HepG2 (cell line): ENCODE measurements around the gene CLNS1A. TPM values are rescaled to one million over a fixed set of nuclear protein-coding genes. Genes with fewer than 3 reads are reported as not detected.
A peak's percentile ranks its signal among the peaks of the same experiment; 100 is the strongest.

Experiments
- CREB1 ChIP-seq, 2 experiments: fragments of 450-650 bp in 1 of 2; IDR thresholded peaks; 2 replicates each; pipeline ENCODE4 v1.6.1; 2016 to 2017; ENCODE audit warnings: control low read depth in 1 of 2, mild to moderate bottlenecking in 1 of 2, missing compliant biosample characterization in 1 of 2, missing genetic modification characterization in 1 of 2
- EHMT2 ChIP-seq: fragments of 200-600 bp; sonication (generic); IDR thresholded peaks from 2 replicates; pipeline ENCODE4 v1.7.0; 2017; ENCODE audit warnings: antibody characterized with exemption, low read depth, low read length, borderline replicate concordance
- ELF3 ChIP-seq: IDR thresholded peaks from 2 replicates; pipeline ENCODE4 v1.6.1; 2016; ENCODE audit warnings: missing genetic modification reagents, missing compliant biosample characterization
- HES4 ChIP-seq: sonication (generic); formaldehyde crosslinking; IDR thresholded peaks from 2 replicates; pipeline ENCODE4 v1.9.0; 2021; ENCODE audit warnings: mild to moderate bottlenecking, missing genetic modification reagents, borderline replicate concordance
- HMG20A ChIP-seq: IDR thresholded peaks from 2 replicates; pipeline ENCODE4 v1.6.1; 2016; ENCODE audit warnings: borderline replicate concordance
- HNF4G ChIP-seq, 2 experiments: sonication (generic) in 1 of 2; formaldehyde crosslinking in 1 of 2; IDR thresholded peaks; 2 replicates each; pipeline versions ENCODE4 v1.4.0 to v1.6.1; 2011 to 2020; ENCODE audit warnings: borderline replicate concordance in 2 of 2, low read depth in 2 of 2, mild to moderate bottlenecking in 2 of 2, low read length in 1 of 2, missing genetic modification reagents in 1 of 2, moderate library complexity in 1 of 2
- HNRNPL ChIP-seq: fragments of 200-400 bp; formaldehyde crosslinking; IDR thresholded peaks from 2 replicates; pipeline ENCODE4 v1.6.1; 2017; ENCODE audit warnings: mild to moderate bottlenecking, low read depth, low read length
- ISL2 ChIP-seq: sonication (generic); formaldehyde crosslinking; IDR thresholded peaks from 2 replicates; pipeline ENCODE4 v1.5.0; 2020; ENCODE audit warnings: missing genetic modification reagents
- KLF11 ChIP-seq: IDR thresholded peaks from 2 replicates; pipeline ENCODE4 v1.6.1; 2016; ENCODE audit warnings: missing compliant biosample characterization
- POLR2AphosphoS2 ChIP-seq: IDR thresholded peaks from 2 replicates; pipeline ENCODE4 v1.6.1; 2011; ENCODE audit warnings: low read depth, low read length, improper control_type of control experiment
- SP2 ChIP-seq: sonication (generic); formaldehyde crosslinking; IDR thresholded peaks from 2 replicates; pipeline ENCODE4 v1.5.1; 2020; ENCODE audit warnings: mild to moderate bottlenecking, missing genetic modification reagents
- SUZ12 ChIP-seq: fragments of 150-350 bp; IDR thresholded peaks from 2 replicates; pipeline ENCODE4 v1.6.1; 2014; ENCODE audit warnings: low read depth, low read length
- WIZ ChIP-seq: sonication (generic); formaldehyde crosslinking; IDR thresholded peaks from 2 replicates; pipeline ENCODE4 v1.5.1; 2020; ENCODE audit warnings: mild to moderate bottlenecking, missing genetic modification reagents
- ZFP82 ChIP-seq: sonication (generic); formaldehyde crosslinking; IDR thresholded peaks from 2 replicates; pipeline ENCODE4 v1.5.1; 2020; ENCODE audit warnings: mild to moderate bottlenecking, missing genetic modification reagents, borderline replicate concordance
- ZNF296 ChIP-seq: sonication (generic); formaldehyde crosslinking; conservative IDR thresholded peaks from 2 replicates; pipeline ENCODE4 v1.5.0; 2020; ENCODE audit warnings: mild to moderate bottlenecking, missing genetic modification reagents
- ZNF619 ChIP-seq: sonication (generic); formaldehyde crosslinking; IDR thresholded peaks from 2 replicates; pipeline ENCODE4 v1.4.0; 2020; ENCODE audit warnings: mild to moderate bottlenecking, missing genetic modification reagents
- ZNF816 ChIP-seq: sonication (generic); formaldehyde crosslinking; IDR thresholded peaks from 2 replicates; pipeline ENCODE4 v1.8.0; 2022; ENCODE audit warnings: missing genetic modification reagents, mild to moderate bottlenecking, borderline replicate concordance
- polyA plus RNA-seq, 8 experiments: library from polyadenylated mRNA; depleted of rRNA in 3 of 8; stranded (reverse) in 7 of 8; unstranded in 1 of 8; fragments of >200 nt; fragmentation: Illumina TruSeq in 4 of 8; extraction: Trizol in 4 of 8; gene quantifications; 2 replicates each; pipeline versions ENCODE4 v1.2.1 to v1.2.3, GENCODE V29; 2011 to 2016; ENCODE audit warnings: low read depth in 4 of 8, missing spikeins in 1 of 8, mixed read lengths in 1 of 8; ENCODE audit not compliant: insufficient read depth in 1 of 8
- total RNA-seq, 5 experiments: library from RNA; depleted of rRNA; stranded (reverse); fragments of >200 nt; fragmentation: Illumina TruSeq; extraction: Trizol; gene quantifications; 2 replicates each; pipeline ENCODE4 v1.2.3, GENCODE V29; 2016; ENCODE audit warnings: low read depth in 1 of 5
- TF ChIP-seq, protein P1 (sequence below): sonication (generic); formaldehyde crosslinking; IDR thresholded peaks from 2 replicates; pipeline ENCODE4 v1.9.0; 2021; ENCODE audit warnings: missing genetic modification reagents, mild to moderate bottlenecking, borderline replicate concordance
- TF ChIP-seq, protein P2 (sequence below): sonication (generic); formaldehyde crosslinking; IDR thresholded peaks from 2 replicates; pipeline ENCODE4 v1.5.0; 2020; ENCODE audit warnings: missing genetic modification reagents
- TF ChIP-seq, protein P3 (sequence below): sonication (generic); formaldehyde crosslinking; IDR thresholded peaks from 2 replicates; pipeline ENCODE4 v1.5.0; 2020; ENCODE audit warnings: missing genetic modification reagents, mild to moderate bottlenecking, borderline replicate concordance
- TF ChIP-seq, protein P4 (sequence below): sonication (generic); formaldehyde crosslinking; IDR thresholded peaks from 2 replicates; pipeline ENCODE4 v1.8.1; 2023; ENCODE audit warnings: mild to moderate bottlenecking, missing genetic modification reagents
- TF ChIP-seq, protein P5 (sequence below): sonication (generic); formaldehyde crosslinking; IDR thresholded peaks from 2 replicates; pipeline ENCODE4 v1.8.0; 2022; ENCODE audit warnings: mild to moderate bottlenecking, missing genetic modification reagents

The CLNS1A gene
- total and polyA plus RNA-seq, 2 of the 13 experiments (the other 11 are each of a cell fraction or from before 2014, with no cell fraction given), result 158 to 219 TPM

DNA sequence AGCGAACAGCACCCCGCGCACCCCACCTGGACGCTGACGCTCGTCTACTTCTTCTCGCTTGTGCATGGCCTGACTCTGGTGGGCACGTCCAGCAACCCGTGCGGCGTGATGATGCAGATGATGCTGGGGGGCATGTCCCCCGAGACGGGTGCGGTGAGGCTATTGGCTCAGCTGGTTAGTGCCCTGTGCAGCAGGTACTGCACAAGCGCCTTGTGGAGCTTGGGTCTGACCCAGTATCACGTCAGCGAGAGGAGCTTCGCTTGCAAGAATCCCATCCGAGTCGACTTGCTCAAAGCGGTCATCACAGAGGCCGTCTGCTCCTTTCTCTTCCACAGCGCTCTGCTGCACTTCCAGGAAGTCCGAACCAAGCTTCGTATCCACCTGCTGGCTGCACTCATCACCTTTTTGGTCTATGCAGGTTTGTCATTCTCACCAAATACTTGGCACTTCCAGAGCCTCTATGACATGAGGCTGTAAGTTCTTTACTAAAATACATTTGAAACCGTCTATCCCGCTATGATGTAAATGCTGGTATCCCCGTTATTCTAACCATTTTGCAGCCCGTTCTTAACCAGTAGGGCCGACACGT, 47.3 kb downstream of the CLNS1A start (continued):
- TF ChIP-seq SUZ12 (no peak), HNRNPL (no peak; the same call in none of the 2 replicates), HMG20A (CRISPR knock-in tag) (no peak), ZNF296 (CRISPR knock-in tag) (peak; percentile 81), ZFP82 (CRISPR knock-in tag) (peak; percentile 42; the same call in 1 of the 2 replicates), SP2 (CRISPR knock-in tag) (no peak; the same call in 1 of the 2 replicates), ZNF619 (CRISPR knock-in tag) (0 out of 2 replicates have a peak, but pooled peaks have one; percentile 53), ELF3 (CRISPR knock-in tag) (peak; percentile 57; the same call in 1 of the 2 replicates), POLR2AphosphoS2 (no peak), CREB1 (IDR thresholded peaks at IDR 0.05) (peak; percentile 41), CREB1 (CRISPR knock-in tag; IDR thresholded peaks at IDR 0.05) (no peak), HES4 (CRISPR knock-in tag) (0 out of 2 replicates have a peak, but pooled peaks have one; percentile 51), HNF4G (IDR thresholded peaks at IDR 0.05; ENCODE audit: borderline replicate concordance, low read depth, low read length) (no peak), HNF4G (CRISPR knock-in tag; IDR thresholded peaks at IDR 0.05; ENCODE audit: borderline replicate concordance, low read depth) (0 out of 2 replicates have a peak, but pooled peaks have one; percentile 3), EHMT2 (no peak), KLF11 (CRISPR knock-in tag) (no peak), WIZ (CRISPR knock-in tag) (peak; percentile 51; the same call in 1 of the 2 replicates), ZNF816 (CRISPR knock-in tag) (peak; percentile 52; the same call in 1 of the 2 replicates), ISL2 (CRISPR knock-in tag) (0 out of 2 replicates have a peak, but pooled peaks have one; percentile 14)
- TF ChIP-seq, protein P1, sequence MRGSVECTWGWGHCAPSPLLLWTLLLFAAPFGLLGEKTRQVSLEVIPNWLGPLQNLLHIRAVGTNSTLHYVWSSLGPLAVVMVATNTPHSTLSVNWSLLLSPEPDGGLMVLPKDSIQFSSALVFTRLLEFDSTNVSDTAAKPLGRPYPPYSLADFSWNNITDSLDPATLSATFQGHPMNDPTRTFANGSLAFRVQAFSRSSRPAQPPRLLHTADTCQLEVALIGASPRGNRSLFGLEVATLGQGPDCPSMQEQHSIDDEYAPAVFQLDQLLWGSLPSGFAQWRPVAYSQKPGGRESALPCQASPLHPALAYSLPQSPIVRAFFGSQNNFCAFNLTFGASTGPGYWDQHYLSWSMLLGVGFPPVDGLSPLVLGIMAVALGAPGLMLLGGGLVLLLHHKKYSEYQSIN (CRISPR knock-in tag), result no peak
- TF ChIP-seq, protein P2, sequence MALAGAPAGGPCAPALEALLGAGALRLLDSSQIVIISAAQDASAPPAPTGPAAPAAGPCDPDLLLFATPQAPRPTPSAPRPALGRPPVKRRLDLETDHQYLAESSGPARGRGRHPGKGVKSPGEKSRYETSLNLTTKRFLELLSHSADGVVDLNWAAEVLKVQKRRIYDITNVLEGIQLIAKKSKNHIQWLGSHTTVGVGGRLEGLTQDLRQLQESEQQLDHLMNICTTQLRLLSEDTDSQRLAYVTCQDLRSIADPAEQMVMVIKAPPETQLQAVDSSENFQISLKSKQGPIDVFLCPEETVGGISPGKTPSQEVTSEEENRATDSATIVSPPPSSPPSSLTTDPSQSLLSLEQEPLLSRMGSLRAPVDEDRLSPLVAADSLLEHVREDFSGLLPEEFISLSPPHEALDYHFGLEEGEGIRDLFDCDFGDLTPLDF (CRISPR knock-in tag), result 0 out of 2 replicates have a peak, but pooled peaks have one; percentile 24
- TF ChIP-seq, protein P3, sequence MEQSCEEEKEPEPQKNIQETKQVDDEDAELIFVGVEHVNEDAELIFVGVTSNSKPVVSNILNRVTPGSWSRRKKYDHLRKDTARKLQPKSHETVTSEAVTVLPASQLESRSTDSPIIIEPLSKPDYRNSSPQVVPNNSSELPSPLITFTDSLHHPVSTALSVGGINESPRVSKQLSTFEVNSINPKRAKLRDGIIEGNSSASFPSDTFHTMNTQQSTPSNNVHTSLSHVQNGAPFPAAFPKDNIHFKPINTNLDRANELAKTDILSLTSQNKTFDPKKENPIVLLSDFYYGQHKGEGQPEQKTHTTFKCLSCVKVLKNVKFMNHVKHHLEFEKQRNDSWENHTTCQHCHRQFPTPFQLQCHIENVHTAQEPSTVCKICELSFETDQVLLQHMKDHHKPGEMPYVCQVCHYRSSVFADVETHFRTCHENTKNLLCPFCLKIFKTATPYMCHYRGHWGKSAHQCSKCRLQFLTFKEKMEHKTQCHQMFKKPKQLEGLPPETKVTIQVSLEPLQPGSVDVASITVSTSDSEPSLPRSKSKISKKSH (CRISPR knock-in tag), result 0 out of 2 replicates have a peak, but pooled peaks have one; percentile 76
- TF ChIP-seq, protein P4, sequence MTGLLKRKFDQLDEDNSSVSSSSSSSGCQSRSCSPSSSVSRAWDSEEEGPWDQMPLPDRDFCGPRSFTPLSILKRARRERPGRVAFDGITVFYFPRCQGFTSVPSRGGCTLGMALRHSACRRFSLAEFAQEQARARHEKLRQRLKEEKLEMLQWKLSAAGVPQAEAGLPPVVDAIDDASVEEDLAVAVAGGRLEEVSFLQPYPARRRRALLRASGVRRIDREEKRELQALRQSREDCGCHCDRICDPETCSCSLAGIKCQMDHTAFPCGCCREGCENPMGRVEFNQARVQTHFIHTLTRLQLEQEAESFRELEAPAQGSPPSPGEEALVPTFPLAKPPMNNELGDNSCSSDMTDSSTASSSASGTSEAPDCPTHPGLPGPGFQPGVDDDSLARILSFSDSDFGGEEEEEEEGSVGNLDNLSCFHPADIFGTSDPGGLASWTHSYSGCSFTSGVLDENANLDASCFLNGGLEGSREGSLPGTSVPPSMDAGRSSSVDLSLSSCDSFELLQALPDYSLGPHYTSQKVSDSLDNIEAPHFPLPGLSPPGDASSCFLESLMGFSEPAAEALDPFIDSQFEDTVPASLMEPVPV, result no peak; the same call in 1 of the 2 replicates
- TF ChIP-seq, protein P5, sequence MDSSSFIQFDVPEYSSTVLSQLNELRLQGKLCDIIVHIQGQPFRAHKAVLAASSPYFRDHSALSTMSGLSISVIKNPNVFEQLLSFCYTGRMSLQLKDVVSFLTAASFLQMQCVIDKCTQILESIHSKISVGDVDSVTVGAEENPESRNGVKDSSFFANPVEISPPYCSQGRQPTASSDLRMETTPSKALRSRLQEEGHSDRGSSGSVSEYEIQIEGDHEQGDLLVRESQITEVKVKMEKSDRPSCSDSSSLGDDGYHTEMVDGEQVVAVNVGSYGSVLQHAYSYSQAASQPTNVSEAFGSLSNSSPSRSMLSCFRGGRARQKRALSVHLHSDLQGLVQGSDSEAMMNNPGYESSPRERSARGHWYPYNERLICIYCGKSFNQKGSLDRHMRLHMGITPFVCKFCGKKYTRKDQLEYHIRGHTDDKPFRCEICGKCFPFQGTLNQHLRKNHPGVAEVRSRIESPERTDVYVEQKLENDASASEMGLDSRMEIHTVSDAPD (CRISPR knock-in tag), result no peak
